T-helper 2 cell treated with Interferon-gamma antibody and Interleukin-4, amounts not matched to agents 5 μg/mL and 100 μg/mL, for 36 hours (primary cell): Measurements from ENCODE around the gene PTPRN2.

Experiments used
- DNase-seq: peaks from one replicate; pipeline ENCODE4 v3.0.0; 2021; ENCODE audit warnings: low spot score
- H3K27ac Mint-ChIP-seq: one replicate; pipeline ENCODE4 v1.8.0; 2021; ENCODE audit warnings: mild to moderate bottlenecking, mixed read lengths
- H3K27me3 Mint-ChIP-seq: one replicate; pipeline ENCODE4 v1.8.0; 2021; ENCODE audit warnings: low read depth, mixed read lengths
- H3K36me3 Mint-ChIP-seq: one replicate; pipeline ENCODE4 v1.8.0; 2021; ENCODE audit warnings: low read depth, mixed read lengths
- H3K4me1 Mint-ChIP-seq: one replicate; pipeline ENCODE4 v1.8.0; 2021; ENCODE audit warnings: low read depth, mixed read lengths
- H3K4me3 Mint-ChIP-seq: one replicate; pipeline ENCODE4 v1.8.0; 2022; ENCODE audit warnings: mild to moderate bottlenecking, moderate library complexity, mixed read lengths
- H3K9me3 Mint-ChIP-seq: one replicate; pipeline ENCODE4 v1.8.0; 2021; ENCODE audit warnings: mixed read lengths

PTPRN2 gene

GRCh38 chr7:157620616-157621015 is 967.0 kb downstream of the PTPRN2 start:
- DNase-seq: no peak
- Mint-ChIP-seq H3K36me3 (no peaks in the 10 kb centered on the region), H3K4me1 (peaks cover 13% of the 10 kb centered on the region), H3K9me3 (no peaks in the 10 kb centered on the region), H3K4me3 (no peak overlapping the region), H3K27ac (no peak overlapping the region), H3K27me3 (peaks cover 13% of the 10 kb centered on the region)

GRCh38 chr7:157619753-157620525 is 967.7 kb downstream of the PTPRN2 start:
- Mint-ChIP-seq H3K27me3 (peaks cover 12% of the 10 kb centered on the region), H3K4me1 (peaks cover 9% of the 10 kb centered on the region), H3K4me3 (no peak overlapping the region), H3K9me3 (no peaks in the 10 kb centered on the region), H3K36me3 (no peaks in the 10 kb centered on the region), H3K27ac (no peak overlapping the region)
- no peak for DNase-seq

- Mint-ChIP-seq H3K27ac (no peak overlapping the region), H3K4me3 (no peak overlapping the region), H3K4me1 (peaks cover 8% of the 10 kb centered on the region), H3K36me3 (no peaks in the 10 kb centered on the region), H3K9me3 (no peaks in the 10 kb centered on the region), H3K27me3 (peaks cover 4% of the 10 kb centered on the region)
- DNase-seq: no peak
These were observed 968.6 kb downstream of the PTPRN2 start for GRCh38 chr7:157618823-157619606.

- H3K27ac Mint-ChIP-seq: no peak overlapping the region
These were observed 969.4 kb downstream of the PTPRN2 start for GRCh38 chr7:157618091-157618726.

GRCh38 chr7:157617401-157617800 is 970.2 kb downstream of the PTPRN2 start:
- no peak for DNase-seq
- Mint-ChIP-seq H3K27ac (no peak overlapping the region), H3K36me3 (no peaks in the 10 kb centered on the region), H3K4me3 (no peak overlapping the region), H3K4me1 (peaks cover 2% of the 10 kb centered on the region), H3K27me3 (peaks cover 4% of the 10 kb centered on the region), H3K9me3 (no peaks in the 10 kb centered on the region)

More at GRCh38 chr7:157618091-157618726, 969.4 kb downstream of the PTPRN2 start:
- Mint-ChIP-seq H3K4me1 (no peaks in the 10 kb centered on the region), H3K9me3 (no peaks in the 10 kb centered on the region), H3K27me3 (peaks cover 4% of the 10 kb centered on the region), H3K36me3 (no peaks in the 10 kb centered on the region), H3K4me3 (no peak overlapping the region)
- no peak for DNase-seq

- H3K4me3 Mint-ChIP-seq: no peak overlapping the region
- peaks cover 4% of the 10 kb centered on the region for H3K27me3 Mint-ChIP-seq
- DNase-seq: no peak
- no peaks in the 10 kb centered on the region for H3K36me3 Mint-ChIP-seq
- H3K27ac Mint-ChIP-seq: no peak overlapping the region
- no peaks in the 10 kb centered on the region for H3K9me3 Mint-ChIP-seq
- peaks cover 5% of the 10 kb centered on the region for H3K4me1 Mint-ChIP-seq
These were observed 970.7 kb downstream of the PTPRN2 start for GRCh38 chr7:157616931-157617330.

GRCh38 chr7:157616426-157616825 is 971.2 kb downstream of the PTPRN2 start:
- Mint-ChIP-seq H3K36me3 (no peaks in the 10 kb centered on the region), H3K27ac (no peak overlapping the region), H3K27me3 (peaks cover 4% of the 10 kb centered on the region), H3K4me3 (no peak overlapping the region), H3K9me3 (no peaks in the 10 kb centered on the region), H3K4me1 (peaks cover 5% of the 10 kb centered on the region)
- DNase-seq: no peak

GRCh38 chr7:157615852-157616251 is 971.8 kb downstream of the PTPRN2 start:
- Mint-ChIP-seq H3K9me3 (no peaks in the 10 kb centered on the region), H3K27ac (no peak overlapping the region), H3K36me3 (no peaks in the 10 kb centered on the region), H3K27me3 (peaks cover 4% of the 10 kb centered on the region), H3K4me3 (no peak overlapping the region), H3K4me1 (peaks cover 5% of the 10 kb centered on the region)
- no peak for DNase-seq

GRCh38 chr7:157615101-157615817 is 972.4 kb downstream of the PTPRN2 start:
- peaks cover 4% of the 10 kb centered on the region for H3K27me3 Mint-ChIP-seq
- H3K27ac Mint-ChIP-seq: no peak overlapping the region
- H3K4me3 Mint-ChIP-seq: no peak overlapping the region
- no peaks in the 10 kb centered on the region for H3K9me3 Mint-ChIP-seq
- DNase-seq: no peak
- H3K4me1 Mint-ChIP-seq: peaks cover 5% of the 10 kb centered on the region
- H3K36me3 Mint-ChIP-seq: no peaks in the 10 kb centered on the region

GRCh38 chr7:157614457-157615020 is 973.1 kb downstream of the PTPRN2 start:
- Mint-ChIP-seq H3K4me3 (no peak overlapping the region), H3K27me3 (peaks cover 4% of the 10 kb centered on the region), H3K36me3 (no peaks in the 10 kb centered on the region), H3K9me3 (no peaks in the 10 kb centered on the region), H3K4me1 (peaks cover 5% of the 10 kb centered on the region), H3K27ac (no peak overlapping the region)
- no peak for DNase-seq

GRCh38 chr7:157613575-157614322 is 973.9 kb downstream of the PTPRN2 start:
- no peak for DNase-seq
- H3K4me1 Mint-ChIP-seq: peaks cover 5% of the 10 kb centered on the region
- H3K36me3 Mint-ChIP-seq: no peaks in the 10 kb centered on the region
- no peak overlapping the region for H3K27ac Mint-ChIP-seq
- no peak overlapping the region for H3K4me3 Mint-ChIP-seq
- H3K9me3 Mint-ChIP-seq: no peaks in the 10 kb centered on the region
- H3K27me3 Mint-ChIP-seq: peaks cover 4% of the 10 kb centered on the region

GRCh38 chr7:157612664-157613561 is 974.7 kb downstream of the PTPRN2 start:
- Mint-ChIP-seq H3K27me3 (peaks cover 4% of the 10 kb centered on the region), H3K27ac (peak overlapping the region; percentile 80), H3K36me3 (no peaks in the 10 kb centered on the region), H3K4me3 (peak overlapping the region; percentile 87), H3K9me3 (no peaks in the 10 kb centered on the region), H3K4me1 (peaks cover 5% of the 10 kb centered on the region)
- peak; percentile 60 for DNase-seq
